WTC11 (cell line): Measurements from ENCODE around the gene LRP1.

Experiments
- ATF1 ChIP-seq: sonication (generic); formaldehyde crosslinking; IDR thresholded peaks from 2 replicates; pipeline ENCODE4 v1.8.1; 2023; ENCODE audit warnings: mild to moderate bottlenecking, moderate library complexity, missing genetic modification reagents
- TEAD4 ChIP-seq: sonication (generic); formaldehyde crosslinking; IDR thresholded peaks from 2 replicates; pipeline ENCODE4 v1.8.0; 2022; ENCODE audit warnings: mild to moderate bottlenecking, missing genetic modification reagents
- TF ChIP-seq, protein P1 (sequence below): fragments of 200-600 bp; IDR thresholded peaks from 2 replicates; pipeline ENCODE4 v1.8.0; 2022; ENCODE audit warnings: antibody characterized with exemption

DNA sequence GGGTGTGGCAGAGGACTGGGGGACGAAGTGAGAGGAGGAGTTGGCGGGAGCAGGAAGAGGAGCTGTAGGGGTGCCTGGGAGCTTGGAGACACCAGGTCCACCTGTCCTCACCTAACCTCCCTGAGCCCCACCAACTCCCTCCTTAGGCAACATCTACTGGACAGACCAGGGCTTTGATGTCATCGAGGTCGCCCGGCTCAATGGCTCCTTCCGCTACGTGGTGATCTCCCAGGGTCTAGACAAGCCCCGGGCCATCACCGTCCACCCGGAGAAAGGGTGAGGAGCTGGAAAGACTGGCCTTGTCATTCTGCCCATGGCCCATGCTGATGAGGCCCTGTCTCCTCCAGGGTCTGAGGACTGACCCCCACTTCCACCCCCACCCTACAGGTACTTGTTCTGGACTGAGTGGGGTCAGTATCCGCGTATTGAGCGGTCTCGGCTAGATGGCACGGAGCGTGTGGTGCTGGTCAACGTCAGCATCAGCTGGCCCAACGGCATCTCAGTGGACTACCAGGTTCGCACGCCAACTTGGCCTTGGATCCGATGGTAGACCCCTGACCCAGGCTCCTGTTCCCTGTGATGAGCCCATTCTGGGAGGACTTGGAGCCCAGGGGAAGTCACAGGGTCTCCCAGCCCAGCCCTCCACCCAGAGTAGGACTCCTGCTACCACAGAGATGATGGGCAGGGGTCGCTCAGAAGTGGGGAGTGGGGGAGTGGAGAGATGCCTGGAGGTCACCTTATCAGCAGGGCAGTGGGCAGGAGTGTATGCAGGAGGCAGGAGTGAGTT lies 55.8 kb downstream of the LRP1 start:
- no peak for TF ChIP-seq ATF1 (CRISPR knock-in tag)
- TF ChIP-seq, protein P1, sequence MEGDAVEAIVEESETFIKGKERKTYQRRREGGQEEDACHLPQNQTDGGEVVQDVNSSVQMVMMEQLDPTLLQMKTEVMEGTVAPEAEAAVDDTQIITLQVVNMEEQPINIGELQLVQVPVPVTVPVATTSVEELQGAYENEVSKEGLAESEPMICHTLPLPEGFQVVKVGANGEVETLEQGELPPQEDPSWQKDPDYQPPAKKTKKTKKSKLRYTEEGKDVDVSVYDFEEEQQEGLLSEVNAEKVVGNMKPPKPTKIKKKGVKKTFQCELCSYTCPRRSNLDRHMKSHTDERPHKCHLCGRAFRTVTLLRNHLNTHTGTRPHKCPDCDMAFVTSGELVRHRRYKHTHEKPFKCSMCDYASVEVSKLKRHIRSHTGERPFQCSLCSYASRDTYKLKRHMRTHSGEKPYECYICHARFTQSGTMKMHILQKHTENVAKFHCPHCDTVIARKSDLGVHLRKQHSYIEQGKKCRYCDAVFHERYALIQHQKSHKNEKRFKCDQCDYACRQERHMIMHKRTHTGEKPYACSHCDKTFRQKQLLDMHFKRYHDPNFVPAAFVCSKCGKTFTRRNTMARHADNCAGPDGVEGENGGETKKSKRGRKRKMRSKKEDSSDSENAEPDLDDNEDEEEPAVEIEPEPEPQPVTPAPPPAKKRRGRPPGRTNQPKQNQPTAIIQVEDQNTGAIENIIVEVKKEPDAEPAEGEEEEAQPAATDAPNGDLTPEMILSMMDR, result no peak
- TF ChIP-seq TEAD4 (CRISPR knock-in tag), result no peak
